CD14-positive monocyte (primary cell): ENCODE data around the gene LRRC8C. TPM values are rescaled to one million over a fixed set of nuclear protein-coding genes. Genes with fewer than 3 reads are reported as not detected.

Source experiments
- DNase-seq, 3 donors: peaks; one replicate each; pipeline ENCODE4 v3.0.0-alpha.2; 2011 to 2022
- H2AFZ ChIP-seq: 2 replicates; pipeline ENCODE4 v1.6.0; 2012; ENCODE audit warnings: mild to moderate bottlenecking, low read depth, low read length, inconsistent platforms; ENCODE audit not compliant: insufficient read depth, poor library complexity, severe bottlenecking
- H3K27ac ChIP-seq, 2 donors: 1 replicate in 1 of 2; 2 replicates in 1 of 2; pipeline ENCODE4 v1.5.1; 2012 to 2013; ENCODE audit warnings: low read length in 2 of 2, control low read depth in 1 of 2, inconsistent platforms in 1 of 2, low read depth in 1 of 2, mild to moderate bottlenecking in 1 of 2
- H3K27me3 ChIP-seq, 2 donors: one replicate each; pipeline versions ENCODE4 v1.6.0 to v1.6.1; 2011 to 2013; ENCODE audit warnings: low read length in 2 of 2; ENCODE audit not compliant: control insufficient read depth in 2 of 2, insufficient read depth in 2 of 2
- H3K36me3 ChIP-seq, 2 donors: replicated peaks in 1 of 2; 1 replicate in 1 of 2; 2 replicates in 1 of 2; pipeline versions ENCODE4 v1.5.1 to v1.6.1; 2012 to 2013; ENCODE audit warnings: low read length in 2 of 2, control low read depth in 1 of 2, inconsistent platforms in 1 of 2, mild to moderate bottlenecking in 1 of 2; ENCODE audit not compliant: insufficient read depth in 2 of 2, control insufficient read depth in 1 of 2
- H3K4me1 ChIP-seq, 2 donors: 1 replicate in 1 of 2; 2 replicates in 1 of 2; pipeline versions ENCODE4 v1.5.1 to v1.6.1; 2012 to 2013; ENCODE audit warnings: low read length in 2 of 2, control low read depth in 1 of 2, inconsistent platforms in 1 of 2, mild to moderate bottlenecking in 1 of 2, moderate library complexity in 1 of 2; ENCODE audit not compliant: insufficient read depth in 2 of 2, control insufficient read depth in 1 of 2
- H3K4me2 ChIP-seq: replicated peaks from 2 replicates; pipeline ENCODE3; 2012; ENCODE audit warnings: low read length, moderate library complexity, mild to moderate bottlenecking; ENCODE audit not compliant: poor library complexity, severe bottlenecking; ENCODE audit errors: extremely low read depth
- H3K4me3 ChIP-seq, 3 experiments: fragments of 200-600 bp in 1 of 3; sonication (generic) in 1 of 3; replicated peaks in 1 of 3; 1 replicate in 2 of 3; 2 replicates in 1 of 3; pipeline ENCODE4 v1.5.1; 2011 to 2013; ENCODE audit warnings: low read length in 3 of 3, mild to moderate bottlenecking in 3 of 3, control low read depth in 2 of 3, low read depth in 2 of 3, inconsistent platforms in 1 of 3, moderate library complexity in 1 of 3
- H3K79me2 ChIP-seq: 2 replicates; pipeline ENCODE4 v1.6.0; 2012; ENCODE audit warnings: mild to moderate bottlenecking, control low read depth, inconsistent platforms, low read length, moderate library complexity; ENCODE audit not compliant: insufficient read depth
- H3K9ac ChIP-seq: 2 replicates; pipeline ENCODE4 v1.6.0; 2017; ENCODE audit warnings: low read length, mild to moderate bottlenecking; ENCODE audit not compliant: insufficient read depth, poor library complexity, severe bottlenecking
- H3K9me3 ChIP-seq, 2 donors: replicated peaks in 1 of 2; 1 replicate in 1 of 2; 2 replicates in 1 of 2; pipeline versions ENCODE4 v1.5.1 to v1.6.1; 2012 to 2013; ENCODE audit warnings: low read length in 2 of 2, control low read depth in 1 of 2; ENCODE audit not compliant: control insufficient read depth in 1 of 2, insufficient read depth in 1 of 2
- H4K20me1 ChIP-seq: 2 replicates; pipeline ENCODE4 v1.6.0; 2012; ENCODE audit warnings: mild to moderate bottlenecking, low read length, control low read depth, moderate library complexity; ENCODE audit not compliant: insufficient read depth
- H3K27ac Mint-ChIP-seq, 7 donors: one replicate each; pipeline ENCODE4 v1.8.0; 2020; ENCODE audit warnings: mild to moderate bottlenecking in 7 of 7, mixed read lengths in 7 of 7, moderate library complexity in 6 of 7, inconsistent platforms in 2 of 7
- H3K27me3 Mint-ChIP-seq, 3 donors: one replicate each; pipeline ENCODE4 v1.8.0; 2021 to 2022; ENCODE audit warnings: low read depth in 3 of 3, mild to moderate bottlenecking in 3 of 3, mixed read lengths in 3 of 3, moderate library complexity in 3 of 3, inconsistent platforms in 1 of 3
- H3K36me3 Mint-ChIP-seq, 2 donors: one replicate each; pipeline ENCODE4 v1.8.0; 2020; ENCODE audit warnings: mixed read lengths in 2 of 2, inconsistent platforms in 1 of 2, mild to moderate bottlenecking in 1 of 2
- H3K4me1 Mint-ChIP-seq: one replicate; pipeline ENCODE4 v1.8.0; 2020; ENCODE audit warnings: mild to moderate bottlenecking, mixed read lengths
- H3K4me3 Mint-ChIP-seq, 2 donors: one replicate each; pipeline ENCODE4 v1.8.0; 2020; ENCODE audit warnings: mild to moderate bottlenecking in 2 of 2, mixed read lengths in 2 of 2, moderate library complexity in 1 of 2
- H3K9me3 Mint-ChIP-seq, 7 donors: one replicate each; pipeline ENCODE4 v1.8.0; 2020 to 2022; ENCODE audit warnings: mixed read lengths in 7 of 7, mild to moderate bottlenecking in 6 of 7, moderate library complexity in 6 of 7, inconsistent platforms in 2 of 7
- CTCF ChIP-seq: fragments of 200-600 bp; IDR thresholded peaks from one replicate; pipeline ENCODE4 v1.8.0; 2022; ENCODE audit warnings: antibody characterized with exemption, mild to moderate bottlenecking
- WGBS: methylation state at CpG from one replicate; pipeline ENCODE4 v1.1.5; 2013; ENCODE audit warnings: missing lambda C conversion rate; ENCODE audit not compliant: insufficient coverage; 5-methylcytosine and 5-hydroxymethylcytosine counted together
- intact Hi-C, 2 donors: fragments of 100-400 bp; cut with micrococcal nuclease; formaldehyde crosslinking; loops; one replicate each; pipeline versions ENCODE4 v1.15.0 to v1.15.1; 2023
- polyA plus RNA-seq, 3 donors: library from polyadenylated mRNA; depleted of rRNA in 1 of 3; unstranded in 2 of 3; stranded (reverse) in 1 of 3; fragments of 300-500 nt in 2 of 3; fragments of >200 nt in 1 of 3; fragmentation: Illumina TruSeq in 2 of 3; gene quantifications; 1 replicate in 2 of 3; 2 replicates in 1 of 3; pipeline ENCODE4 v1.2.3, GENCODE V29; 2012 to 2021

Gene LRRC8C
- polyA plus RNA-seq, 3 donors = 13.0 to 18.6 (median 16.3) TPM

- no CpG with 5 or more reads among the region's 2 CpGs for whole genome bisulfite sequencing
Observed at GRCh38 chr1:89652373-89652772, 19.5 kb downstream of the LRRC8C start.

GRCh38 chr1:89657886-89658285, 25.0 kb downstream of the LRRC8C start:
- H3K9ac ChIP-seq = no peak overlapping the region
- intact Hi-C loops = no loop called here
- H2AFZ ChIP-seq = no peak overlapping the region
- H3K79me2 ChIP-seq = peaks cover 100% of the 10 kb centered on the region
- H3K27ac ChIP-seq = no peak overlapping the region
- peaks cover 19 to 36% of the 10 kb centered on the region in 2 donors for H3K36me3 Mint-ChIP-seq
- H3K4me2 ChIP-seq = no peak overlapping the region
- peaks cover 5 to 6% of the 10 kb centered on the region in 2 donors for H3K4me1 ChIP-seq
- no peak overlapping the region for H3K4me3 ChIP-seq
- H3K27ac Mint-ChIP-seq = peak overlapping the region in 3 of 7 donors; percentile 12 to 31 (median 15)
- peaks cover 100% of the 10 kb centered on the region for H4K20me1 ChIP-seq
- WGBS = no CpG with 5 or more reads among the region's 3 CpGs
- no peak for DNase-seq
- H3K27me3 Mint-ChIP-seq = no peaks in the 10 kb centered on the region
- H3K36me3 ChIP-seq = peaks cover 6 to 16% of the 10 kb centered on the region in 2 donors
- H3K4me3 Mint-ChIP-seq = no peak overlapping the region
- no peak for TF ChIP-seq CTCF
- no peaks in the 10 kb centered on the region for H3K9me3 ChIP-seq
- peaks cover 68% of the 10 kb centered on the region for H3K4me1 Mint-ChIP-seq
- H3K9me3 Mint-ChIP-seq = peaks cover 0 to 2% (median 0%) of the 10 kb centered on the region in 7 donors
- H3K27me3 ChIP-seq = no peaks in the 10 kb centered on the region

More at GRCh38 chr1:89652373-89652772, 19.5 kb downstream of the LRRC8C start:
- Histone ChIP-seq H4K20me1 (peaks cover 100% of the 10 kb centered on the region), H3K27ac (peak overlapping the region in 1 of 2 donors; percentile 29), H3K79me2 (peaks cover 100% of the 10 kb centered on the region), H3K9me3 (no peaks in the 10 kb centered on the region), H3K27me3 (no peaks in the 10 kb centered on the region), H2AFZ (no peak overlapping the region), H3K4me2 (no peak overlapping the region), H3K9ac (no peak overlapping the region), H3K4me3 (no peak overlapping the region), H3K36me3 (peaks cover 0 to 8% of the 10 kb centered on the region in 2 donors), H3K4me1 (peaks cover 1 to 7% of the 10 kb centered on the region in 2 donors)
- Mint-ChIP-seq H3K4me3 (no peak overlapping the region), H3K36me3 (peaks cover 12 to 13% of the 10 kb centered on the region in 2 donors), H3K9me3 (no peaks in the 10 kb centered on the region), H3K4me1 (peaks cover 60% of the 10 kb centered on the region), H3K27me3 (no peaks in the 10 kb centered on the region), H3K27ac (peak overlapping the region; percentile 23 to 84 (median 43))
- intact Hi-C loops = no loop called here
- no peak for TF ChIP-seq CTCF
- DNase-seq = no peak
